ENCODE measurements around the gene DPP3.

DNA sequence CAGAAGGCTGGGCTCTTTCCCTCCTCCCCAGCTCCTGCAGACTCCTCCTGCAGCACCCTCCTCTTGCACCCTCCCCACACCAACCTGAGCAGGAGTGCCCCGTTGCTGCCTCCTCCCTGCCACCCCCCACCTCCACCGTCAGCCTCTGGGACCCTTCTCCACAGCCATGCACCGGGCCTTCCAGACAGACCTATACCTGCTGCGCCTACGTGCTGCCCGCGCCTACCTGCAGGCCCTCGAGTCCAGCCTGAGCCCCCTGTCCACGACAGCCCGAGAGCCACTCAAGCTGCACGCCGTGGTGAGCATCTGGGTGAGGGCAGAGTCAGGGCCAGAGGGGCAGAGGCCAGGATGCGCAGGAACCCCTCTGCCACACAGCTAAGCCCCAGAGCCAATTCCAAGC is 49.4 kb downstream of the DPP3 start:
- TF ChIP-seq CTCF (IDR thresholded peaks at IDR 0.05; ENCODE audit: low read depth, low read length) (no peak), POLR2A (IDR thresholded peaks at IDR 0.05; ENCODE audit: extremely low read depth, insufficient read length) (no peak), MAX (IDR thresholded peaks at IDR 0.05; ENCODE audit: low read depth, low read length) (no peak), MYC (IDR thresholded peaks at IDR 0.05; ENCODE audit: low read depth, low read length) (no peak)

Data from NB4 (cell line).